Activated T-helper 1 cell treated with anti-CD3 and anti-CD28 coated beads, Interleukin-2, amount 50 U/mL, for 16 hours (primary cell): ENCODE measurements around the gene GNA12.
"Not testable (repeated sequence)": the region's sequence is repeated elsewhere in the genome, so short reads cannot be mapped to it uniquely, and the experiment has no call there.

Experiments
- DNase-seq, 2 donors: peaks; one replicate each; pipeline ENCODE4 v3.0.0-alpha.2; 2020; ENCODE audit warnings: low read depth in 1 of 2, low spot score in 1 of 2

The GNA12 gene

DNA sequence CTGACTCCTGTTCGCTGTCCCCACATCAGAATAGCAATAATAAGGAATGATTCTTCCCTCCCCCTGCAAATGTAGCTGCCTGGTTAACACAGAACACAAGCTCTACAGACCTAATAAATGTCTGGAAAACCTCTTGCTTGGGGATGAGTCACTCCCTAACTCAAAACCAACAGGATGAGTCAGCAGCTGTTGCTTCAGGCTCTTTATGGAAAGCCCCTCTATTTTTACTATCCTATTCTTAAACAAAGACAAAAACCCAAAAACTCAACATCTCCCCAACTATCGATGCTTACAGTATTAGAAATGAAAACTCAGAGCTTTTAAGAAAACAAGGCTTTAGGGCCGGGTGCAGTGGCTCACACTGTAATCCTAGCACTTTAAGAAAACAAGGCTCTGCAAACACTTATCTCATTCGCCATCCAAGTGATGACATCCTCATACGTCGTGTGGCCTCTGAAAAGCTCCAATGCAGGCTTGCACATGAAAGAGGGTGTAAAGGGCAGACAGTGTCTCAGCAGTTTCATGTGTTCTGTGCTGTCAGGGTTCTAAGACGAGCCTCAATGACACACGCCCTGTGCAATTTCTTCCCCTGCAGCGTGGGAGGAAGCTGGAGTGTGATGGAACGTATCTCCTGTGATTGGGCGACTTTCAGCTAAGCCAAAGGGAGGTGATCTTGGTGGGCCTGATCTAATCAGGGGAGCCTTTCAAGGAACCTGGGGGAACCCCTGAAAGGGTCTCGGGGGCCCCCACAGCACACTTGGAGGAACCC lies 86.0 kb downstream of the GNA12 start:
- DNase-seq = peak in 1 of 2 donors; percentile 47

DNA sequence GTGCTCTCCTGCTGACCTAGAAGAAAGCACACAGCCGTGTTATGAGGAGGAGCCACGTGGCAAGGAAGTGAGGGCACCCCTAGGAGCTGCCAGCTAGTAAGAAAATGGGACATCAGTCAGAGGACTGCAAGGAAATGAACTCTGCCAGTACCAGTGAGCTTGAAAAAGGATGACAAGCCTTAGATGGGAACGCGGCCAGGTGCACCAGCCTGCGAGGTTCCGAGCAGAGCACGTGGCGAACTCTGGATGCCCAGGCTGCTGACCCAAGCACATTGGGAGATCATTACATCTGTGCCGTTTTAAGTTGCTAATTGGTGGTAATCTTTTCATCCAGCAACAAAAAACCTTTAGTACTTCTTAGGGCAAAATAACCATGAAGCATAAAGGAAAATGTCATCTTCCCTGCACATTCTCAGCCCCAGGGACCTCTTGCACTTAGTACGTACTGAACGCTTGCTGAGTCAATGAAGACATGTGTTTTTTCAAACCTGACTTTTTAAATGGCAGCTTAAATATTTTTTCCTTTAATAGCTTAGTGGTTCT lies 86.7 kb downstream of the GNA12 start:
- DNase-seq = no peak

DNA sequence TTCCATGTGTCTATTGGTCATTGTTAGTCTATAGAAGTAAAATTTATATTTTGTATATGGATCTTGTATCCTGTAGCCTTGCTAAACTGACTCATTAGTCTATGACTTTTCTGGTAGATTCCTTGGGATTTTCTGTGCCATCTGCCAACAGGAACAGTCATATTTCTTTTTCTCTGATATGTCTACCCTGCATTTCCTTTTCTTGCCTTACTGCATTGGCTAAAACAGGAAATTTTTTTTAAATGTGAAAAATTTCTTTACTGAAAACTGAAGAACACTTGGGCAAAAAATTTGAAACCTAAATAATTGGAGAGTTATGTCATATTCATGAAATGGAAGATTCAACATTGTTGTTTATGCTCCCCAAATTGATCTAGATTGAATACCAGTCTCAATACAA lies 88.6 kb downstream of the GNA12 start:
- no peak for DNase-seq

DNA sequence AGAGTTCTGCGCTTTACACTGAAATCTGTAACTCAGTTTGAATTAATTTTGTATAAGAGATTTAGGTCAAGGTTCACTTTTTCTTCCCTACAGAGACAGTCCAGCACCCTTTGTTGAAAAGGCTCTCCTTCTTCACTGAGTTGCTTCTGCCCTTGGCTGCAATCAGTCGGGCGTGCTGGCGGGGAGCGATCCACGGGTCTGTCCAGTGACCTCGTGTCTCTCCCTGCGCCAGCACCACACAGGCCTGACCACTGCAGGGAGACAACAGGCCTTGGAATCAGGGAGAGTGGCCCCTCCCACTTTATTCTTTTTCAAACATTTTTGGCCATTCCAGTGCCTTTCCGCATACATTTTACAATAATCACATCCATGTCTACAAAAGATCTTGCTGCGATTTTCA lies 89.2 kb downstream of the GNA12 start:
- DNase-seq = no peak

DNA sequence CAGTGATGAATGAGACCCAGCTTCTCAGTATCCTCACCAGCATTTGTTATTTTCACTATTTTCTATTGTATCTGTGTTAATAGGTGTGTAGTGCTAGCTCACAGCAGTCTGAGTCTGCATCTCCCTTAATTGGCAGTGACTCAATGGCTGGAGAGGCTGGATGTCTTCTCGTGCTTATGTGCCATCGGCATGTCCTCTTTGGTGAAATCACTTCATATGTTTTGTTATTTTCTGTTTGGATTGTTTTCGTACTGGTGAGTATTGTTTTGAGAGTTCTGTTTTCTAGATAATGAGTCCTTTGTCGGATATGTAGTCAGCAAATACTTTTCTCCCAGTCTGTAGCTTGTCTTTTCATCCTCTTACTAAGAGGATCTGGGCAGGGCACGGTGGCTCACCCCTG lies 90.0 kb downstream of the GNA12 start:
- DNase-seq = no peak

DNA sequence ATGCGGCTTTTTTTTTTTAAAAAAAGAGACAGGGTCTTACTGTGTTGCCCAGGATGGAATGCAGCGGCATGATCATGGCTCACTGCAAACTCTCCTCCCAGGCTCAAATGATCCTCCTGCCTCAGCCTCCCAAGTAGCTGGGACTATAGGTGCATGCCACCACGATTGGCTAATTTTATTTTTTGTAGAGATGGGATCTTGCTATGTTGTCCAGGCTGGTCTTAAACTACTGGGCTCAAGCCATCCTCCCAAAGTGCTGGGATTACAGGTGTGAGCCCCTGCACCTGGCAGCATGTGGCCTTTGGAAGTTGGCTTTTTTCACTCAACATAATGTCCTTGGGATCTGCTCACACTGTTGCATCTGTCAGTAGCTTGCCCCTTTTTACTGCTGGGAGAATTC lies 91.0 kb downstream of the GNA12 start:
- DNase-seq = no peak

DNA sequence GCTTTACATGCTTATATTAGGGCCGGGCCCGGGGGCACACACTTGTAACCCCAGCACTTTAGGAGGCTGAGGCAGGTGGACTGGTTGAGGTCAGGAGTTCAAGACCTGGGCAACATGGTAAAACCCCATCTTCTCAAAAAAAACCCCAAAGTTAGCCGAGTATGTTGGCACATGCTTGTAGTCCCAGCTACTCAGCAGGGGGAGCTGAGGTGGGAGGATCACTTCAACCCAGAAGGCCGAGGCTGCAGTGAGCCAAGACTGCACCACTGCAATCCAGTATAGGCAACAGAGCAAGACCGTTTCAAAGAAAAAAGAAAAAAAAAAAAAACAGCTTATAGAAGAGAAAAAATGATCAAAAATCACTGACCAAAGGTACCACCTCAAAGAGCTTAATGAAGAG lies 93.0 kb downstream of the GNA12 start:
- no peak for DNase-seq

DNA sequence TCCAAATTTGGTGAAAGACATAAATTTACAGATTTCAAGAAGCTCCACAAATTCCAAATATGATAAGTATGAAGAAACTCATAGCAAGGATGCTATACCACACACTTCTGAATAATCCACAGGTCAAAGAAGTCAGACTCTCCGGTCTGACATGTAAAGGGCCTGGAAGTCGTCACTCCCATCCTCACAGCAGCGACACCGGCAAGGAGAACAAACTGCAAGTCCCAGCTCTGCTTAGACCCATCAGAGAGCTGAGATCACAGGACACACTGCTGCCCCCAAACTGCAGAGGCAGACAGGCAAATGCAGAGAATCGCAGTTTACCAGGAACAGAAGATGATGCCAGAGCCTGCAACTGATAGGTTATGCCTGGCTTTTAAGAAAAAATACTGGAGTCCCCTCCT lies 94.1 kb downstream of the GNA12 start:
- no peak for DNase-seq

DNA sequence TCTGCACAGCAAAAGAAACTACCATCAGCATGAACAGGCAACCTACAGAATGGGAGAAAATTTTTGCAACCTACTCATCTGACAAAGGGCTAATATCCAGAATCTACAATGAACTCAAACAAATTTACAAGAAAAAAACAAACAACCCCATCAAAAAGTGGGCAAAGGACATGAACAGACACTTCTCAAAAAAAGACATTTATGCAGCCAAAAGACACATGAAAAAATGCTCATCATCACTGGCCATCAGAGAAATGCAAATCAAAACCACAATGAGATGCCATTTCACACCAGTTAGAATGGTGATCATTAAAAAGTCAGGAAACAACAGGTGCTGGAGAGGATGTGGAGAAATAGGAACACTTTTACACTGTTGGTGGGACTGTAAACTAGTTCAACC lies 95.4 kb downstream of the GNA12 start:
- not testable (repeated sequence) for DNase-seq

DNA sequence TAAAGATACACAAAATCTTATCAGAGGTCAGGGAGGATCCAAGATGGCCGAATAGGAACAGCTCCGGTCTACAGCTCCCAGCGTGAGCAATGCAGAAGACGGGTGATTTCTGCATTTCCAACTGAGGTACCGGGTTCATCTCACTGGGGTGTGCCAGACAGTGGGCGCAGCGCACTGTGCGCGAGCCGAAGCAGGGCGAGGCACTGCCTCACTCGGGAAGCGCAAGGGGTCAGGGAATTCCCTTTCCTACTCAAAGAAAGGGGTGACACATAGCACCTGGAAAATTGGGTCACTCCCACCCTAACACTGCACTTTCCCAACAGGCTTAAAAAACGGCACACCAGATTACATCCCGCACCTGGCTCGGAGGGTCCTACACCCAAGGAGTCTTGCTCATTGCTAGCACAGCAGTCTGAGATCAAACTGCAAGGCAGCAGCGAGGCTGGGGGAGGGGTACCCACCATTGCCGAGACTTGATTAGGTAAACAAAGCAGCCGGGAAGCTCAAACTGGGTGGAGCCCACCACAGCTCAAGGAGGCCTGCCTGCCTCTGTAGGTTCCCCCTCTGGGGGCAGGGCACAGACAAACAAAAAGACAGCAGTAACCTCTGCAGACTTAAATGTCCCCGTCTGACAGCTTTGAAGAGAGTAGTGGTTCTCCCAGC lies 100.5 kb downstream of the GNA12 start:
- not testable (repeated sequence) for DNase-seq

DNA sequence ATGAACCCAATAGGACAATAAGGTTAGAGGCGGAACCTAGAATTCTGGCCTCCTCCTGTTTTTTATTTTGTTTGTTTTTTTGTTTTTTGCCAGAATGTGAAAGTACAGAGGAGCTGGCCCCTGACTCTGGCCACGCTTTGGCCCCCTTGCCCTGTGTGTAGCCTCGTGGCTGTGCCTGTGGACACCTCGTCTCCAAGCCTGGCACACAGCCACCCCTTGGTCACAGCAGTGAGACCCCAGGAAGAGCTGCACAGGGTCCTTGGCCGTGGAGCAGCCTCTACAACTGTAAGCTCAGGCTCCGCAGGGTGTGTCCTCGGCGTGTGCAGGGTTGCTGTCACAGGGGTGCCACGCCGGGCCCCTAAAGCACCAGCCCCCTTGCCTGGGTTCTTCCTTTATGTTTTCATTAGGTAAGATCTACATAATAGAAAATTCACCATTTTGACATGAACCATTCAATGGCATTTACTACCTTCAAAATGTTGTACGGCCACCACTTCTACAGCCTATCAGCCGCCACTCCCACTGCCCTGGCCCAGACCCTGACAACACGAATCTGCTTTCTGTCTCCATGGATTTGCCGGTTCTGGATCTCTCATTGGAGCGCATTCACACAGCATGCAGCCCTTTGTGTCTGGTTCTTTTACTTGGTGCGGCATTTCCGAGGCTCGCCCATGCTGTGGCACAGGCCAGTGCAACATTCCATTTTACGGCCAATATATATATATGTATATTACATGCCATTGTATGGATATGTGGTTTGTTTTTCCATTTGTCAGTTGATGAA lies 105.2 kb downstream of the GNA12 start:
- DNase-seq = no peak

DNA sequence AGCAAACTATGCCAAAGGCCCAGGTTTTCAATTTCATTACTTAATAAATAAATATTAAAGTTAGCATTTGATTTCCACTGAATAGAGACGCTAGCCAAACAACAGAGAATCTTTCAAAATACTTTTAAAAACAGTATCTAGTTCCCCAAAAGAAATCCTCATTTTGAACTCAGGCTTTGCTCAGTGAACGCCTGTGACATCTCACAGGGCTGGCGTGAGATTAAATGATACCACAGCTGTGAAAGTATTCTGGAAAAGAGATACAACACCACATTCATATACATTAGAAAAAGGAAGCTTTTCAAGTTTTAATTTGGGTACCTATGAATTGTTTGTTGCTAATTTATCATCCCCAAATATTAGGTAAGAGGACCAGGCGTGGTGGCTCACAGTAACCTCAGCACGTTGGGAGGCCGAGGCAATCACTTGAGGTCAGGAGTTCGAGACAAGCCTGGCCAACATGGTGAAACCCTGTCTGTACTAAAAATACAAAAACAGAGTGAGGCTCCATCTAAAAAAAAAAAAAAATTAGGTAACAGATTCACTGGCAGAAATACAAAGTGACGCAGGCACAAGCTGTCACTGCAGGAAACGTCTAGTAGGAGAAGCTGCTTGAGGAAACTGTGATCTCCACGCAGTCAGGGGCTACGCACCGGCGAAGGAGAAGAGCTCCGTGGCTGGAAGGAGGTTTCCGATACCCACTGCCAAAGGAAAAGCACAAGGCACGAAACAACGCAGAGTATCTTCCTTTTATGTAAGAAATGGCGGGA lies 106.2 kb downstream of the GNA12 start:
- no peak for DNase-seq

DNA sequence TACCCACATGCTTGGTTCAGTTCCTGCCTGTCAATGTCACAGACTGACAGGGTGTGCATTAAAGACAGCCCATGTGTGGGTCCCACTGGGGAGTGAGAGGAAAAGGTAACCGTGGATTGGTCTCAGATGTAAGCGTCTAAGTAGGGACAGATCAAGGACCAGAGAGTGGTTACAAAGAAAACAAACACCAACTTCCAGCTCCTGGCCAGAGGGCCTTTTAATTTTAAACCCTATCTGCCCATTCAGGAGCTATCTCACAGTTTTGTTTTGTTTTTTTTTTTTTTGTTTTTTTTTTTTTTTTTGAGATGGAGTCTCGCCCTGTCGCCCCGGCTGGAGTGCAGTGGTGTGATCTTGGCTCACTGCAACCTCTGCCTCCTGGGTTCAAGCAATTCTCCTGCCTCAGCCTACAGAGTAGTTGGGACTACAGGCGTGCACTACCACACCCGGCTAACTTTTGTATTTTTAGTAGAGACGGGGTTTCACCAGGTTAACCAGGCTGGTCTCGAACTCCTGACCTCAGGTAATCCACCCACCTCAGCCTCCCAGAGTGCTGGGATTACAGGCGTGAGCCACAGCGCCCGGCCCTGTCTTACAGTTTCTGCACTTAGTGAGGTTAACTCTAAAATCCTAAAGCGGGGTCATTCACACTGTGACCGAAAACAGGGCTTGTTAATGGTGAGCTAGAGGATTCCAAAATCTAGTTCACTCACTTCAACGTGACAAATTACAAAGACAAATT lies 106.9 kb downstream of the GNA12 start:
- DNase-seq = not testable (repeated sequence)

DNA sequence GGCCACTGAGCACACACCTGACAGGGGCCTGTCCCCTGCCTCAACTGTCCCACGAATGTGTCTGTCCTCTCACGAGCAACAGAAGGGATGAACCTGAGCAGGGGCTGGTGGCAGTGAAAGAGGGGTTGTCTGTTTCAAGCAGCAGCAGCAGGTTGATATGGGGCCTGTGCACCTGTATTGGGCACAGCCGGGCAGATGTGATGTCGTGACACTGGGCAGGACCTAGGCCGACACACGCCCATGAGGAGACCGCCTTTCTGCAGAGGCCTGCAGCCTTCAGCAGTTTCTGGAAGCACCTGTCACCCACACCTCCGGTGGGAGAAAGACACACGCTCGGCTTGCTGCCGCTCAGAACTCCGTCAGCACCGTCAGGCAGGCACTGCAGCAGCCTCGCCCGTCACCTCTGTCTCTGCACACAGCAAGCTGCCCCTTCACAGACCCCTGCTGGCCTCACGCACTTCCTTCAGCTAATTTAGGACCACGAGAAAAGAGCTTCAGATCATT lies 107.6 kb downstream of the GNA12 start:
- DNase-seq = no peak

DNA sequence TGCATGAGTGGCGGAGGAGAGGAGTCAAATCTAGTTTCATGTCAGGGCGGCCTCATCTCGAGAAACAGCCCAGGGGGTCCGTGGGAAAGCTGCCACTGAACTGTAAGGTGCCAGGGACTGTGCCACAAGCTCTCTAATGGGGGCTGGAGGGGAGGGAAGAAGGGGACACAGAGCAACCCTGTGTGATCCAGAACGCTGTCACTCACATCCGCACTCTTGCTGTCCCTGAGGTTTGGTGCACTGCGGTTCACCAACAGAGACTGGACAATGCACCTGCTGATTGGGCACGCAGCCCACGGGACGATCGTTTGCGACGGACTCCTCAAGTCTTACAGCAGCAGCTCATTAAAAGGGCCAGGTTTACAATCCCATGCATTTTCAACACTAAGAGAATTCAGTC lies 108.4 kb downstream of the GNA12 start:
- no peak for DNase-seq

DNA sequence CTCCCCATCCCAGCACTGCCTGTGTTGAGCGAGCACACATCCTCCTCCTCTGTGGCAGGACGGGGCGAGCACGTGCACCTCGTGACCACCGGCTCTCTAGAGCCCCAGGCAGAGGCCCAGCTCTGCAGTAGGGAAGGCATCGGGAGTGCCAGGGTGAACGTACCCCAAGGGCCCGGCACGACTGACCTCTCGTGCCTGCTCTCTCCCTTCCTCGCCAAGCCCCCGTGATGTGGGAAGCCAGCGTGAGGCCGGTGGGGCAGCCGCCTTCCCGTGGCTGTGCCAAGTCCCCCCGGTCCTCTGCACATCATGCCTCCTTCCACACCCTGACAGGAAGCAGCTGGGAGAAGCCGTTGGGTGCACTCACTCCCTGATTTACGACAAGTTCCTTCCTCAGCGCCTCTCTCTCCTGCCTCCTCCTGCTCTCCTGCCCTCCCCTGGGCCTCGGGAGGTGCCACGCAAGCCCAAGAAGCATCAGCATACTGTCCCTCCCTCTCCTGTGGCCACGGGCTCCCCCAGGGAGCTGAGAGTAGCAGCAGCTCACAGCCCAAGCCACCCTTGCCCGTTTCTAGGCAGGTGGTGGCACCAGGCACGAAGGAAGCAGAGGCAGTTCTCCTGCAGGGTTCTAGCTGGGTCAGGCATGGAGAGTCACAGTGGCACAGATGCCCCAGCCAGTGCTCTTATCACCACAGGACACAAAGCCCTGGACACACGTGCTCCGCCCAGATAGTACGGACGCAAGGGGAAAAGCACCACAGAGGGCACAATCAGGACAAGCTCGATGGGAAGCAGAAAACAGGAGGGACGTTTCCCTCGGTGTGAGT lies 109.1 kb downstream of the GNA12 start:
- DNase-seq = no peak

DNA sequence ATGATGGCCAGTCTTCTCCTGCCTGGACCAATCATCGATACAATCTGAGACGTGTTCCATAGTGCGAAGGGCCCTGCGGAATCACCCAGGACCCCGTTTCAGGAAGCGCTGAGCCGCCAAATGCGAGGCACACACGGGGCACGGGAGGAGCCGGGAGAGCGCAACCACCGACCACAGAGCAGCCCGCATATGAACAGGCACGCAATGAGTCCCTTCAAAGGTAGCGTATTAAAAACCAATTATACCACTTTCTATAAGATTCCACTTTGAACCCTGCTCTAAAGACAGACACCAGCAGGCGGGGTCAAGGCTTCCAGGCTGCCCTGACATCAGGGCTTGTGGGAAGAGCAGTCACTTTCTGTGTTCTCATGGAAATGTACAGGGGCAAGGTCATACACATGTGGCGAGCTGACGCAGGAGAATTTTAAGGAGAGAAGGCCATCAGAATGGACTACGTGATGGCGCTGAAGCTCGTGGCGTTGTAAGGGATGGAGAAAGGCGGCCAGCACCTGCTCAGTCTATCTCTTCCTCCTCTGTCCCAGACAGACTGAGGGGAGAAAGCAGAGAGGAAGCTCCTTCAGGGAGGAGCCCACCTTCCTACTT lies 109.9 kb downstream of the GNA12 start:
- DNase-seq = no peak

DNA sequence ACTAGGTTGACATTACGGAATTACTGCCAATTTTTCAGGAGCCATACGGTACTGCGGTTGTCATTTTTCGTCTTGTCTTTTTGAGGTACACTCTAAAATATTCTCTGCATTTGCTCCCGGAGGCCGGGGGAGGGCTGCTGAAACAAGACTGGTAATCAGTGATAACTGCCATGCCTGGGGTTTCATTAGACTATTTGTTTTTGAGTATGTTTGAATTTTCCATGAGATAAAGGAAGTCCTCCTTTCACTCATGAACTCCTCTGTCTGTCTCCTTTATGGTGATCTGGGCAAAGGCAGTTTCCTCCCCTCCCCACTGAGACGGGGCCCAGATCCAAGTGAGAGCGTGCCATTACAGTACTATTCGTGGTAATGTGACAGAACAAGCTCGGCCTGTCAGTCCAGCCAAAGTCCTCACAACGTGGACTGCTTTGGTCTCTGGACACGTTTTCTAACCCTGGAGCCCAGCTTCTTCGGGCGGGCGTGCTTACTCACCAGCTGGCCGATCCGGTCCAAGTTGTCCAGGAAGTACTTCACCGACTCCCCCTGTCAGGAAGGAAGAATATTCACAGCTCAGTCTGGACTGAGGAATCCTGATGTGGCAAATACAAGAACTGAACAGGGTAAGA lies 111.0 kb downstream of the GNA12 start:
- no peak for DNase-seq
